SK-N-SH (cell line): Measurements from ENCODE around the gene IDH2. TPM values are rescaled to one million over a fixed set of nuclear protein-coding genes. Genes with fewer than 3 reads are reported as not detected.

ENCODE experiments used
- CTCF ChIA-PET: fragments of 300-600, 350-600 bp; formaldehyde crosslinking; extraction: SDS; loops from one replicate; lab custom pipeline; 2021; lab: Yijun Ruan, JAX
- POLR2A ChIA-PET: fragments of 350-600 bp; sonication (Branson Sonifier 250); formaldehyde crosslinking; extraction: SDS; loops from one replicate; lab custom pipeline; 2020; ENCODE audit warnings: antibody characterized with exemption, inconsistent platforms; lab: Yijun Ruan, JAX
- DNase-seq: peaks from one replicate; pipeline ENCODE4 v3.0.0; 2012
- H2AFZ ChIP-seq: fragments of 200-600 bp; sonication (generic); 2 replicates; pipeline ENCODE4 v1.8.1; 2016; ENCODE audit warnings: antibody characterized with exemption, mild to moderate bottlenecking, low read depth
- H3F3A ChIP-seq: fragments of 200-600 bp; sonication (generic); replicated peaks from 2 replicates; pipeline ENCODE3; 2016; ENCODE audit warnings: antibody characterized with exemption, mild to moderate bottlenecking; ENCODE audit not compliant: insufficient read depth
- H3K27ac ChIP-seq, 2 experiments: fragments of 200-500 bp in 1 of 2; fragments of 200-600 bp in 1 of 2; sonication (Bioruptor generic) in 1 of 2; sonication (generic), shearing (Covaris generic) in 1 of 2; 2 replicates each; pipeline versions ENCODE4 v1.5.1 to v1.6.1; 2014 to 2016; ENCODE audit warnings: low read depth in 2 of 2, inconsistent platforms in 1 of 2, low read length in 1 of 2, mild to moderate bottlenecking in 1 of 2, mixed read lengths in 1 of 2
- H3K27me3 ChIP-seq: fragments of 200-600 bp; sonication (generic), shearing (Covaris generic); 2 replicates; pipeline ENCODE4 v1.6.1; 2016; ENCODE audit warnings: mixed run types; ENCODE audit not compliant: insufficient read depth
- H3K36me3 ChIP-seq, 2 experiments: fragments of 200-500 bp in 1 of 2; fragments of 200-600 bp in 1 of 2; sonication (Bioruptor generic) in 1 of 2; sonication (generic) in 1 of 2; replicated peaks in 1 of 2; 2 replicates each; pipeline versions ENCODE3 to v1.5.1; 2014 to 2016; ENCODE audit warnings: low read length in 1 of 2, mild to moderate bottlenecking in 1 of 2; ENCODE audit not compliant: insufficient read depth in 2 of 2, control insufficient read depth in 1 of 2
- H3K4me1 ChIP-seq, 2 experiments: fragments of 200-500 bp in 1 of 2; fragments of 200-600 bp in 1 of 2; sonication (Bioruptor generic) in 1 of 2; sonication (generic), shearing (Covaris generic) in 1 of 2; 2 replicates each; pipeline versions ENCODE4 v1.5.1 to v1.6.1; 2014 to 2016; ENCODE audit warnings: low read depth in 1 of 2, low read length in 1 of 2, mixed run types in 1 of 2; ENCODE audit not compliant: insufficient read depth in 2 of 2, control insufficient read depth in 1 of 2
- H3K4me2 ChIP-seq: fragments of 200-600 bp; sonication (generic), shearing (Covaris generic); 2 replicates; pipeline ENCODE4 v1.6.1; 2017; ENCODE audit warnings: mixed run types
- H3K4me3 ChIP-seq, 2 experiments: fragments of 200-500 bp in 1 of 2; fragments of 200-600 bp in 1 of 2; sonication (Bioruptor generic) in 1 of 2; sonication (generic), shearing (Covaris generic) in 1 of 2; 2 replicates each; pipeline versions ENCODE4 v1.5.1 to v1.8.1; 2014 to 2016; ENCODE audit warnings: low read depth in 2 of 2, inconsistent platforms in 1 of 2, low read length in 1 of 2, mild to moderate bottlenecking in 1 of 2, mixed read lengths in 1 of 2, moderate library complexity in 1 of 2
- H3K79me2 ChIP-seq: fragments of 200-600 bp; sonication (generic); 2 replicates; pipeline ENCODE4 v1.8.1; 2017; ENCODE audit warnings: mild to moderate bottlenecking; ENCODE audit not compliant: insufficient read depth
- H3K9ac ChIP-seq: fragments of 200-600 bp; sonication (generic); 2 replicates; pipeline ENCODE4 v1.6.1; 2017; ENCODE audit warnings: mixed run types
- H3K9me2 ChIP-seq: fragments of 200-600 bp; sonication (generic); 2 replicates; pipeline ENCODE4 v1.6.1; 2017; ENCODE audit warnings: mixed run types
- H3K9me3 ChIP-seq: fragments of 200-600 bp; sonication (generic); 2 replicates; pipeline ENCODE4 v1.6.1; 2017; ENCODE audit warnings: mixed run types, mild to moderate bottlenecking, moderate library complexity
- H4K20me1 ChIP-seq: fragments of 200-600 bp; sonication (generic); 2 replicates; pipeline ENCODE4 v1.6.1; 2017; ENCODE audit warnings: mild to moderate bottlenecking, mixed run types; ENCODE audit not compliant: insufficient read depth
- CHD2 ChIP-seq: fragments of 150-350 bp; IDR thresholded peaks from 2 replicates; pipeline ENCODE4 v1.6.1; 2018; ENCODE audit warnings: low read length; ENCODE audit not compliant: partially characterized antibody
- ELF1 ChIP-seq: IDR thresholded peaks from 2 replicates; pipeline ENCODE4 v1.4.0; 2012
- EZH2phosphoT487 ChIP-seq: fragments of 200-600 bp; sonication (generic); IDR thresholded peaks from 2 replicates; pipeline ENCODE4 v1.6.1; 2017; ENCODE audit warnings: low read depth, mixed run types, mild to moderate bottlenecking, antibody characterized with exemption, moderate library complexity, borderline replicate concordance
- FOSL2 ChIP-seq: IDR thresholded peaks from 2 replicates; pipeline ENCODE4 v1.4.0; 2012; ENCODE audit warnings: low read depth, mild to moderate bottlenecking, moderate library complexity, borderline replicate concordance
- FOXJ3 ChIP-seq: sonication (generic); formaldehyde crosslinking; IDR thresholded peaks from 2 replicates; pipeline ENCODE4 v1.5.1; 2020; ENCODE audit warnings: mild to moderate bottlenecking, missing genetic modification reagents
- GABPA ChIP-seq: IDR thresholded peaks from 2 replicates; pipeline ENCODE4 v1.4.0; 2012; ENCODE audit warnings: low read depth, mild to moderate bottlenecking
- GATA2 ChIP-seq: sonication (generic); formaldehyde crosslinking; IDR thresholded peaks from 2 replicates; pipeline ENCODE4 v1.5.0; 2020; ENCODE audit warnings: mild to moderate bottlenecking, missing genetic modification reagents
- IRF3 ChIP-seq: fragments of 150-350 bp; IDR thresholded peaks from 2 replicates; pipeline ENCODE4 v1.6.1; 2016; ENCODE audit warnings: mild to moderate bottlenecking, low read depth, low read length
- MAX ChIP-seq: IDR thresholded peaks from 2 replicates; pipeline ENCODE4 v1.4.0; 2012; ENCODE audit warnings: low read depth
- MEF2A ChIP-seq: IDR thresholded peaks from 2 replicates; pipeline ENCODE4 v1.4.0; 2012; ENCODE audit warnings: low read depth, borderline replicate concordance
- MXI1 ChIP-seq: IDR thresholded peaks from 2 replicates; pipeline ENCODE4 v1.6.1; 2012; ENCODE audit warnings: mild to moderate bottlenecking, low read depth, low read length, improper control_type of control experiment
- NFIC ChIP-seq: IDR thresholded peaks from 2 replicates; pipeline ENCODE4 v1.4.0; 2012; ENCODE audit warnings: borderline replicate concordance
- REST ChIP-seq: IDR thresholded peaks from 2 replicates; pipeline ENCODE4 v1.6.1; 2012; ENCODE audit warnings: mild to moderate bottlenecking, low read depth, low read length, moderate library complexity
- RXRA ChIP-seq: IDR thresholded peaks from 2 replicates; pipeline ENCODE4 v1.4.0; 2012; ENCODE audit warnings: low read depth, mild to moderate bottlenecking, borderline replicate concordance
- SIN3A ChIP-seq: IDR thresholded peaks from 2 replicates; pipeline ENCODE4 v1.6.1; 2012; ENCODE audit warnings: low read depth, mild to moderate bottlenecking, low read length, moderate library complexity, borderline replicate concordance
- SMC3 ChIP-seq: IDR thresholded peaks from 2 replicates; pipeline ENCODE4 v1.6.1; 2012; ENCODE audit warnings: low read depth, low read length, improper control_type of control experiment
- TCF12 ChIP-seq: IDR thresholded peaks from 2 replicates; pipeline ENCODE4 v1.4.0; 2012
- TEAD4 ChIP-seq: IDR thresholded peaks from 2 replicates; pipeline ENCODE4 v1.4.0; 2012; ENCODE audit warnings: mild to moderate bottlenecking, borderline replicate concordance; ENCODE audit not compliant: insufficient read depth
- USF1 ChIP-seq: IDR thresholded peaks from 2 replicates; pipeline ENCODE4 v1.4.0; 2012; ENCODE audit warnings: low read depth, borderline replicate concordance
- USF2 ChIP-seq: fragments of 150-350 bp; IDR thresholded peaks from 2 replicates; pipeline ENCODE4 v1.6.1; 2017; ENCODE audit warnings: antibody characterized with exemption, low read length, low read depth, borderline replicate concordance
- YY1 ChIP-seq: IDR thresholded peaks from 2 replicates; pipeline ENCODE4 v1.4.0; 2012; ENCODE audit warnings: low read depth, mild to moderate bottlenecking
- WGBS: methylation state at CpG from one replicate; pipeline ENCODE4 v1.1.6; 2017; ENCODE audit warnings: low lambda C conversion rate; 5-methylcytosine and 5-hydroxymethylcytosine counted together
- polyA plus RNA-seq, 3 experiments: library from polyadenylated mRNA; depleted of rRNA; stranded (reverse); fragments of >200 nt; gene quantifications; 2 replicates each; pipeline ENCODE4 v1.2.3, GENCODE V29; 2012

Gene IDH2
- polyA plus RNA-seq, 1 of the 3 experiments (the other 2 are of a cell fraction), result 25.2 TPM

GRCh38 chr15:90078965-90079364 lies 23.3 kb downstream of the IDH2 start:
- ChIA-PET POLR2A (interaction anchor here (1.0 kb wide), 1 partner anchor 23 kb away, joined by 3 read pairs; the partner anchor contains the start of gene IDH2), CTCF (interaction anchor here (1.6 to 4.9 kb wide), 2 partner anchors 8 to 318 kb away, joined by 9 to 25 read pairs; no protein-coding TSS in a partner anchor)
- H2AFZ ChIP-seq, result no peak overlapping the region
- H3K79me2 ChIP-seq, result no peaks in the 10 kb centered on the region
- H3K4me3 ChIP-seq, result no peak overlapping the region
- H3K27me3 ChIP-seq, result no peaks in the 10 kb centered on the region
- DNase-seq, result no peak
- H3K9me2 ChIP-seq, result no peaks in the 10 kb centered on the region
- no peak overlapping the region for H3K9ac ChIP-seq
- WGBS, result 95% methylated on average over 7 of the region's 7 CpGs
- H3K9me3 ChIP-seq, result no peaks in the 10 kb centered on the region
- H3K4me1 ChIP-seq, result no peaks in the 10 kb centered on the region
- H4K20me1 ChIP-seq, result no peaks in the 10 kb centered on the region
- H3K27ac ChIP-seq, result no peak overlapping the region
- H3K4me2 ChIP-seq, result no peak overlapping the region
- H3F3A ChIP-seq, result no peaks in the 10 kb centered on the region
- TF ChIP-seq FOSL2, result no peak
- TF ChIP-seq USF1, result no peak
- no peak for TF ChIP-seq GATA2 (CRISPR knock-in tag)
- TF ChIP-seq SMC3, result no peak
- no peak for TF ChIP-seq ELF1
- TF ChIP-seq YY1, result no peak
- no peak for TF ChIP-seq SIN3A
- TF ChIP-seq REST, result no peak
- no peak for TF ChIP-seq USF2
- TF ChIP-seq, all 33 proteins: peak for 0
- peaks cover 4 to 8% of the 10 kb centered on the region in 2 experiments for H3K36me3 ChIP-seq

- no peaks in the 10 kb centered on the region for H3K79me2 ChIP-seq
- H3K27me3 ChIP-seq, result no peaks in the 10 kb centered on the region
- no peaks in the 10 kb centered on the region for H3F3A ChIP-seq
- no peaks in the 10 kb centered on the region for H3K9me3 ChIP-seq
- H3K27ac ChIP-seq, result no peak overlapping the region
- no peaks in the 10 kb centered on the region for H3K9me2 ChIP-seq
- no peaks in the 10 kb centered on the region for H4K20me1 ChIP-seq
- no peak overlapping the region for H2AFZ ChIP-seq
- no peak overlapping the region for H3K4me2 ChIP-seq
- peaks cover 4 to 8% of the 10 kb centered on the region in 2 experiments for H3K36me3 ChIP-seq
- 90% methylated on average over 5 of the region's 6 CpGs for WGBS
- no peak overlapping the region for H3K4me3 ChIP-seq
- H3K9ac ChIP-seq, result no peak overlapping the region
- H3K4me1 ChIP-seq, result no peaks in the 10 kb centered on the region; a peak in 1 of 4 replicates
- DNase-seq, result no peak
- POLR2A ChIA-PET, result no interaction called here
- CTCF ChIA-PET, result interaction anchor here (0.9 to 3.4 kb wide), 3 partner anchors 9 to 336 kb away, joined by 3 to 12 read pairs (median 4); no protein-coding TSS in a partner anchor
- TF ChIP-seq RXRA, result no peak
- no peak for TF ChIP-seq MXI1
- no peak for TF ChIP-seq IRF3
- no peak for TF ChIP-seq MEF2A
- no peak for TF ChIP-seq GABPA
- no peak for TF ChIP-seq ELF1
- TF ChIP-seq FOXJ3 (CRISPR knock-in tag), result no peak
- TF ChIP-seq USF2, result no peak
- TF ChIP-seq MAX, result no peak
- no peak for TF ChIP-seq TCF12
- TF ChIP-seq TEAD4, result no peak
- no peak for TF ChIP-seq CHD2
- no peak for TF ChIP-seq NFIC
- no peak for TF ChIP-seq EZH2phosphoT487
Observed at GRCh38 chr15:90076716-90077115, 25.6 kb downstream of the IDH2 start.
